Endothelial cell of umbilical vein (primary cell): ENCODE results near the gene NAA40.

Source experiments
- CTCF ChIP-seq, 2 donors: IDR thresholded peaks; 1 replicate in 1 of 2; 2 replicates in 1 of 2; pipeline ENCODE4 v1.5.1; 2011; ENCODE audit warnings: low read length in 2 of 2, mild to moderate bottlenecking in 2 of 2, moderate library complexity in 2 of 2, control low read depth in 1 of 2, inconsistent platforms in 1 of 2, low read depth in 1 of 2; ENCODE audit not compliant: insufficient read depth in 1 of 2; ENCODE audit errors: extremely low read depth in 1 of 2
- EZH2 ChIP-seq: IDR thresholded peaks from 2 replicates; pipeline ENCODE4 v1.6.1; 2012; ENCODE audit warnings: borderline replicate concordance, low read depth, mild to moderate bottlenecking, moderate library complexity, low read length, inconsistent platforms; ENCODE audit not compliant: severe bottlenecking
- FOS ChIP-seq: IDR thresholded peaks from 2 replicates; pipeline ENCODE4 v1.6.1; 2011; ENCODE audit warnings: mild to moderate bottlenecking, low read length, moderate library complexity, borderline replicate concordance; ENCODE audit not compliant: insufficient read depth
- JUN ChIP-seq: IDR thresholded peaks from 2 replicates; pipeline ENCODE4 v1.6.1; 2011; ENCODE audit warnings: borderline replicate concordance, low read depth; ENCODE audit not compliant: insufficient read length, insufficient read depth
- MAX ChIP-seq: IDR thresholded peaks from 2 replicates; pipeline ENCODE4 v1.6.1; 2011; ENCODE audit not compliant: insufficient read depth, insufficient read length
- POLR2A ChIP-seq: IDR thresholded peaks from 2 replicates; pipeline ENCODE4 v1.6.1; 2012; ENCODE audit warnings: low read depth, mild to moderate bottlenecking, control low read depth, low read length
- POLR2AphosphoS5 ChIP-seq: IDR thresholded peaks from 2 replicates; pipeline ENCODE4 v1.6.1; 2012; ENCODE audit warnings: low read depth, mild to moderate bottlenecking, control low read depth, low read length, moderate library complexity; ENCODE audit not compliant: insufficient read depth

- TF ChIP-seq CTCF (IDR thresholded peaks at IDR 0.05; ENCODE audit: extremely low read depth in 1 of 2, insufficient read depth in 1 of 2, low read depth in 1 of 2, low read length in 2 of 2) (no peak), EZH2 (no peak), POLR2A (no peak), MAX (no peak), JUN (no peak), FOS (no peak), POLR2AphosphoS5 (no peak)
These were observed 54.3 kb downstream of the NAA40 start for GRCh38 chr11:63993100-63993499.
